PC-3 (cell line): ENCODE results near the gene WDR91. TPM values are rescaled to one million over a fixed set of nuclear protein-coding genes. Genes with fewer than 3 reads are reported as not detected.

Experiments used
- ATAC-seq: fragments of 200-7000 bp; cut with Tn5 transposase; 2 replicates; pipeline ENCODE4 v1.9.1; 2020; ENCODE audit warnings: mild to moderate bottlenecking, moderate library complexity
- BruUV-seq: library from RNA; stranded (reverse); fragments of 400-500 nt; replicated peaks from 2 replicates; lab custom pipeline; 2021; lab: Mats Ljungman, UMichigan
- CTCF ChIA-PET: fragments of 300-600 bp; sonication (Branson Sonifier 250); formaldehyde crosslinking; loops from one replicate; lab custom pipeline; 2022; ENCODE audit warnings: antibody characterized with exemption; lab: Charles Lee
- POLR2A ChIA-PET: fragments of 300-600 bp; sonication (Branson Sonifier 250); formaldehyde crosslinking; loops from one replicate; lab custom pipeline; 2022; ENCODE audit warnings: antibody characterized with exemption; ENCODE audit not compliant: unreplicated experiment; lab: Charles Lee
- DNase-seq: peaks from one replicate; pipeline ENCODE4 v3.0.0-alpha.2; 2015
- H2AFZ ChIP-seq: fragments of 300-600 bp; sonication (generic); 2 replicates; pipeline ENCODE4 v1.6.0; 2016; ENCODE audit warnings: antibody characterized with exemption, low read length
- H3F3A ChIP-seq: fragments of 300-600 bp; sonication (generic); one replicate; pipeline ENCODE4 v1.6.0; 2017; ENCODE audit warnings: antibody characterized with exemption, low read length, control low read depth, mild to moderate bottlenecking; ENCODE audit not compliant: unreplicated experiment
- H3K27ac ChIP-seq: fragments of 300-600 bp; sonication (generic); 2 replicates; pipeline ENCODE4 v1.5.1; 2016; ENCODE audit warnings: mild to moderate bottlenecking, low read length
- H3K27me3 ChIP-seq: fragments of 300-600 bp; sonication (generic); 2 replicates; pipeline ENCODE4 v1.6.1; 2016; ENCODE audit warnings: low read length, mixed read lengths
- H3K36me3 ChIP-seq: fragments of 300-600 bp; sonication (generic); 2 replicates; pipeline ENCODE4 v1.6.1; 2016; ENCODE audit warnings: low read depth, mixed run types, low read length, mixed read lengths
- H3K4me1 ChIP-seq: fragments of 300-600 bp; sonication (generic); 2 replicates; pipeline ENCODE4 v1.5.1; 2016; ENCODE audit warnings: low read length; ENCODE audit not compliant: insufficient read depth
- H3K4me2 ChIP-seq: fragments of 300-600 bp; sonication (generic); 2 replicates; pipeline ENCODE4 v1.6.0; 2016; ENCODE audit warnings: low read length
- H3K4me3 ChIP-seq: fragments of 300-600 bp; sonication (generic); 2 replicates; pipeline ENCODE4 v1.5.1; 2016; ENCODE audit warnings: mild to moderate bottlenecking, low read length, mixed read lengths
- H3K79me2 ChIP-seq: fragments of 300-600 bp; sonication (generic); 2 replicates; pipeline ENCODE4 v1.6.1; 2017; ENCODE audit warnings: low read length, mixed read lengths
- H3K9ac ChIP-seq: fragments of 300-600 bp; sonication (generic); 2 replicates; pipeline ENCODE4 v1.6.0; 2016; ENCODE audit warnings: mild to moderate bottlenecking, low read length
- H3K9me2 ChIP-seq: fragments of 300-600 bp; sonication (generic); replicated peaks from 2 replicates; pipeline ENCODE4 v1.6.1; 2016; ENCODE audit warnings: mixed run types, low read length, mixed read lengths
- H3K9me3 ChIP-seq: fragments of 300-600 bp; sonication (generic); 2 replicates; pipeline ENCODE4 v1.6.1; 2016; ENCODE audit warnings: low read length, mixed read lengths
- H4K20me1 ChIP-seq: fragments of 300-600 bp; sonication (generic); 2 replicates; pipeline ENCODE4 v1.6.1; 2016; ENCODE audit warnings: low read length, mixed read lengths
- CTCF ChIP-seq: fragments of 300-600 bp; sonication (generic); conservative IDR thresholded peaks from 2 replicates; pipeline ENCODE4 v1.5.1; 2017; ENCODE audit warnings: antibody characterized with exemption, low read depth, mild to moderate bottlenecking, low read length
- EZH2 ChIP-seq: fragments of 300-600 bp; sonication (generic); IDR thresholded peaks from one replicate; pipeline ENCODE4 v1.6.1; 2017; ENCODE audit warnings: antibody characterized with exemption, mild to moderate bottlenecking, low read length; ENCODE audit not compliant: unreplicated experiment
- EZH2phosphoT487 ChIP-seq: fragments of 300-600 bp; sonication (generic); IDR thresholded peaks from 2 replicates; pipeline ENCODE4 v1.6.1; 2018; ENCODE audit warnings: mild to moderate bottlenecking, antibody characterized with exemption, low read length, borderline replicate concordance
- intact Hi-C: fragments of 100-400 bp; cut with micrococcal nuclease; formaldehyde crosslinking; loops from 2 replicates; pipeline ENCODE4 v1.9.0; 2023
- total RNA-seq: library from RNA; depleted of rRNA; stranded (reverse); fragments of >200 nt; gene quantifications from 2 replicates; pipeline ENCODE4 v1.2.3, GENCODE V29; 2014

Gene WDR91
- total RNA-seq, 1 experiment from 2014 or later: 12.3 TPM

GRCh38 chr7:135245226-135246190, 34.2 kb upstream of the WDR91 start:
- Histone ChIP-seq H2AFZ (no peak overlapping the region), H3K36me3 (no peaks in the 10 kb centered on the region), H3K27ac (no peak overlapping the region), H3K9me2 (no peaks in the 10 kb centered on the region), H4K20me1 (no peaks in the 10 kb centered on the region), H3K27me3 (no peaks in the 10 kb centered on the region), H3F3A (no peaks in the 10 kb centered on the region), H3K4me1 (no peaks in the 10 kb centered on the region), H3K79me2 (no peaks in the 10 kb centered on the region), H3K9ac (no peak overlapping the region), H3K4me3 (no peak overlapping the region), H3K4me2 (no peak overlapping the region), H3K9me3 (no peaks in the 10 kb centered on the region)
- CTCF ChIA-PET: no interaction called here
- DNase-seq (no peak), ATAC-seq (no peak)
- POLR2A ChIA-PET: no interaction called here
- BruUV-seq: no TSS peak
- no peak for TF ChIP-seq EZH2
- no peak for TF ChIP-seq EZH2phosphoT487
- intact Hi-C loops: no loop called here

- intact Hi-C loops: no loop called here
- Histone ChIP-seq H3K9me3 (no peaks in the 10 kb centered on the region), H3K9ac (no peak overlapping the region), H3K4me2 (no peak overlapping the region), H4K20me1 (no peaks in the 10 kb centered on the region), H3K79me2 (no peaks in the 10 kb centered on the region), H3F3A (no peaks in the 10 kb centered on the region), H3K9me2 (no peaks in the 10 kb centered on the region), H3K4me3 (no peak overlapping the region), H3K36me3 (no peaks in the 10 kb centered on the region), H2AFZ (no peak overlapping the region), H3K27ac (no peak overlapping the region), H3K27me3 (no peaks in the 10 kb centered on the region), H3K4me1 (no peaks in the 10 kb centered on the region)
- TF ChIP-seq EZH2 (no peak), CTCF (no peak), EZH2phosphoT487 (no peak)
- BruUV-seq: no TSS peak
- ATAC-seq (no peak), DNase-seq (no peak)
- ChIA-PET CTCF (no interaction called here), POLR2A (no interaction called here)
These were observed 30.9 kb upstream of the WDR91 start for GRCh38 chr7:135242096-135242684.

GRCh38 chr7:135240441-135240840, 29.1 kb upstream of the WDR91 start:
- intact Hi-C loops: no loop called here
- Histone ChIP-seq H3K27me3 (no peaks in the 10 kb centered on the region), H3K79me2 (no peaks in the 10 kb centered on the region), H3K4me1 (no peaks in the 10 kb centered on the region), H3K4me3 (no peak overlapping the region), H3K9me3 (no peaks in the 10 kb centered on the region), H3K9me2 (no peaks in the 10 kb centered on the region), H4K20me1 (no peaks in the 10 kb centered on the region), H3K27ac (no peak overlapping the region), H3K4me2 (no peak overlapping the region), H3K36me3 (no peaks in the 10 kb centered on the region), H3F3A (no peaks in the 10 kb centered on the region), H3K9ac (no peak overlapping the region), H2AFZ (no peak overlapping the region)
- no peak for ATAC-seq
- BruUV-seq: no TSS peak
- no peak for TF ChIP-seq EZH2phosphoT487
- no peak for TF ChIP-seq CTCF
- no peak for TF ChIP-seq EZH2
- CTCF ChIA-PET: no interaction called here
- POLR2A ChIA-PET: no interaction called here
- DNase-seq: no peak
